NCI-H2196 (cell line): ENCODE measurements around the gene OSBP2.
A peak's percentile ranks its signal among the peaks of the same experiment; 100 is the strongest.
"Not testable (repeated sequence)": the region's sequence is repeated elsewhere in the genome, so short reads cannot be mapped to it uniquely, and the experiment has no call there.

ENCODE experiments used
- DNase-seq: peaks from one replicate; lab custom pipeline; 2025; ENCODE audit not compliant: unreplicated experiment; lab: John Stamatoyannopoulos, UW

The OSBP2 gene

GRCh38 chr22:30694640-30695350 is at the start of gene OSBP2:
OSBP2 (plus strand) TSS chr22:30694874; CDS start chr22:30694910, 36 bp downstream.
- peak; percentile 24 for DNase-seq

- DNase-seq: no peak
Observed at GRCh38 chr22:30646518-30647160, 48.0 kb upstream of the OSBP2 start.

DNA sequence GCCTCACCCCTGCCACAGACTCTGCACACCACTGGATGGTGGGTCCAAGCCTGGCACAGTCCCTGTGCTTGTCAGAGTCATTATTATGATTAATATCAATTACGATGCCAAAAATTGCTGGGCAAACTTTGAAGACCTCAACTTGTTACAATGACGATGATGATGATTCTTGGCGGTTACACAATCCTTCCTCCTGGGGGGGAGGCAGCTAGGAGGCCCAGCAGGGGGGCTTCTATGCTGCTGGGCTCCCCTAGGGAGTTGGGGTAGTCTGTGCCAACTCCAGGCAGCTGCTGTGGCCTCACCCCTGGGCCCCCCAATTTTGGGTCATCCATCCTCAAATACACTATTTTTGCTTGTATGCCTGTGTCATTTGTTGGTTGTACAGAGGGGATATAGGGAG is 47.1 kb upstream of the OSBP2 start:
- no peak for DNase-seq

GRCh38 chr22:30648825-30649224 is 45.8 kb upstream of the OSBP2 start:
- no peak for DNase-seq

DNA sequence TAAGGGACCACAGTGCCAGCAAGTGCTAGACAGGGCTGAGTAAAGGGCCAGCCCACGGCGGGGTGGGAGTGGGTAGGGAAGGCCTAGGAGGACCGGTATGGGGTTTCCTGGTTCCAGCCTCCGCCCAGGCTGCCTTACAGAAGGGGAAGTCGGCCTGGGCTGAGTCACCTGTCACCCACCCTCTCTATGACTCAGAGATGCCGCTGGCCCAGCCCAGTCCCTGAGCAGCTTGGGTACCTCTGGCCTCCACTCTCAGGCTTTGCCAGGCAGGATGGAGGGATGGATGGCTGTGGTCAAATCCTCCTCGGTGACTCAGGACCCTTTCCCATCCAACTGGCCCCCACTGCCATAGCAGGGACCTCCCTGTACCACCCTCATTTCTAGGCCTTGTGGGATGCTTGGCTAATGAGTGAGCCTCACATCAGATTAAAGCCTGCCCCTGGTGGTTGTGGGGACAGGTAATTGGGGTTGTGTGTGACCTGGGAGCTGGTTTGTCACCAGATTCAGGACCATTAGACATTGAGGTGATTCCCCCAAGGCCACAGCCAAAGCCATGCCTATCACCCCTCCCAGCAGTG is 45.2 kb upstream of the OSBP2 start:
- no peak for DNase-seq

DNA sequence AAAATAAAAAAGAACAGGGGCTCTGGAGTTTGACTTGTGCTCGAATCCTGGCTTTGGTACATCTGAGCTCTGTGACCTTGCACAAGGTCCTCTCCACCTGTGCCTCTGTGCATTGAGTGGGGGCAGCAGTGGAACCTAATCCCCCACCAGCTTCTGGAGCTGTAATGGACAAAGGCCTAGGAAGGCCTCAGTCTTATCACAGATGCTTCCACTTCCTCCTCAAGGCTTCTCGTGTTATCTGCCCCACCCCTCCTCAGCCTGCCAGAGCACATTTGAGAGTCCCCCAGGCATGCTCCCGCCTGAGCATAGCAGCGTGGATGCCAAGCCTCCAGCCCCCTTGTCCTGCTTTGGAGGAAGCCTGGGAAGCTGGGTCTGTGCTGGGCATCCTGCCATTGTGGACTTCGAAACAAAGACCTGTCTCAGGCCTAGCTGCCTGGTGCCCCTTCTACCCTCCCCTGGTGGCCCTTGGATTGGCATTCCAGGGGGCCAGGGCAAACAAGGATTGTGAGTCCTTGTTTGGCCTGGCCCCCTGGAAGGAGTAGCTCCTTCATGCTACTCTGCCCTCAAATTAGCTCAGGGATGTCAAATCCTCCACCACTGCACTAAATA is 44.1 kb upstream of the OSBP2 start:
- no peak for DNase-seq

- no peak for DNase-seq
Observed at GRCh38 chr22:30652852-30653251, 41.8 kb upstream of the OSBP2 start.

DNA sequence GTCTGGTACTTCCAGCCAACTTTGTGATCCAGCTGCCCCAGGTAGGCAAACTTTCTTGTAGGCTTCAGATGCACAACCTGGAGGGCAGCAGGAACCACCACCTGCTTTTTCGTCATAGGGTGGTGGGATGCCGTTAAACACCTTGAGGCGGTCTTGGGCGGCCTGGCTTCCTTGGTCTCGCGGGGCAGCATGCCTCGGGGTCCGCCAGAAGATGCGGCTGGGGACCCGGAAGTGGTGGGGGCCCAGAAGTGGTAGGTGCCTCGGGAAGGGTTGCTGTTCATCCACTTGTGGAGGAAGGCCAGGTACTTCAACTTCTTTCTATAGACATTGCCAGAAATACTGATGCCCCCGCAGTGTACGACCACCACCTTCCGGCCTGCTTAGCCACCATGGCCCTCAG is 40.3 kb upstream of the OSBP2 start:
- no peak for DNase-seq

DNA sequence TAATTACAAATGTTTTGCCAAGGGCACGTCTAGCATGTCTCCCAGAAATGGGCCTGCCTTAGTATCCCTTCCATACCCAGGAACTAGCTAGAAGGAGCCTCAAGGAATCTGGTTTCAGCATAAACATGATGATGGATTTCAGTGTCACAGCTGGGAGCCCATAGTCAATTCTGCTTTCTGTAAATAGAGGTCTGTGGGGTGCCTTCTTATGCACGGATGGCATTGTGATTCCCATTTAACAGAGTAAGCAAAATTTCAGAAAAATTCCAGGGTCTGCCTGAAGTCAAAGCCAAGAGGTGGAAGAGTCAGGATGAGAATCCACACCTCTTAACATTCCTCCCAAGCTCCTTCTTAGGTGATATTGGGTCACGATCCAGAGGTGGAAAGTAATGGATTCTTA is 39.1 kb upstream of the OSBP2 start:
- DNase-seq: no peak

- no peak for DNase-seq
Observed at GRCh38 chr22:30662040-30662439, 32.6 kb upstream of the OSBP2 start.

- no peak for DNase-seq
Observed at GRCh38 chr22:30664798-30665197, 29.9 kb upstream of the OSBP2 start.

DNA sequence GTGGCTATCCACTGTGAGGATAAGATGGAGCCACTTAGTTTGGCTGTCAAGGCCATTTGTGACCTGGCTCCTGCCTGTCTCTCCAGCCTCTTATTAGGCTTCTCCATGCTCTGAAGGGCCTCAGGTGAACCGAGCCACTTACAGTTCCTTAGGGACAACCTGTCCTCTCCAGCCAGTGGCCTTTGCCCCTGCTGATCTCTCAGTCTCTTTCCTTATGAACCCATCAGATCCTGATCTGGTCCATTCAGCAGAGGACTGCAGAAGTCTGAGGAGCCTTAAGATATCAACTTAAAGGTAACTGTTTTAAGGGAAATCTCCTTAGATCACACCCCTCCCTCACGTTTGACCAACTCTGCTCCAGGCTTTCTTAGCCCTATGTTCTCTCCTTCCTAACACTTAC is 29.4 kb upstream of the OSBP2 start:
- no peak for DNase-seq

DNA sequence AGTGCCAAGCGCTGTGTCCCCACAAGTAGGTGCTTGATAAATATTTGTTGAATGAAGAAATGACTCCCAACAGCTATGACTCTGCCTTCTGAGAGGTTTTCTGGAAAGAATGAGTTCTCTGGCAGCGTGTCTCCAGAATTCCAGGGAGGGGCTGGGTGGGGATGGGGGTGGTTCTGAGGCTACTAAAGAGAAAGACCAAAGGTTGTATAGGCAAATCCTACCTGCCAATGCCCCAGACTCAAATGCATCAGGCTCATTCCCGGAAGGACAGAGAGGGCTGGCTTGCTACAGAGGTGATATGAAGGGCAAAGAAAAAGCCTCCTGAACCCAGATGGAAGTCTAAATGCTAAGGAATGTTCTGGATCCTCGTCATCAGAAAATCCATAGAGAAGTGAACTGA is 28.9 kb upstream of the OSBP2 start:
- no peak for DNase-seq

DNA sequence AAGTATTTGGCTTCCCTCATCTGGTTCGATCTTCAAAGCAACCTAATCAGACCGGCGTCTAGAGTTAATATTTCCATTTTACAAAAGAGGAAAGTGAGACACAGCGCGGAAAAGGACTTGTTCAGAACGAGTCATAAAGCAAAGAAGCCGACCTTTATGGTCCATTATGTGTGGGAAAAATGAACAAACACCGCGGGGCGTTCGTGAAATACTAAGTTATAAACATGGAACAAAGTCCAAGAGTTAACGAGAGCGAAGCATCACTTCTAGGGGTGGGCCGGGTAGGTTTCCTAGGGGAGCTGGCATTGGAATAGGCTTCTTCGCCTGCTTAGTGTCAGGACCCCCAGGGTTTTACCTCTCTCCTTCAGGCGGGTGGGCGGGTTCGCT is 27.6 kb upstream of the OSBP2 start:
- no peak for DNase-seq

- peak; percentile 77 for DNase-seq
Observed at GRCh38 chr22:30667494-30668385, 26.9 kb upstream of the OSBP2 start, which contains the start of gene DUSP18. DUSP18 (minus strand) TSS chr22:30667875; CDS start chr22:30664003, 3,872 bp downstream.

- DNase-seq: no peak
Observed at GRCh38 chr22:30668386-30668710, 26.3 kb upstream of the OSBP2 start.

DNA sequence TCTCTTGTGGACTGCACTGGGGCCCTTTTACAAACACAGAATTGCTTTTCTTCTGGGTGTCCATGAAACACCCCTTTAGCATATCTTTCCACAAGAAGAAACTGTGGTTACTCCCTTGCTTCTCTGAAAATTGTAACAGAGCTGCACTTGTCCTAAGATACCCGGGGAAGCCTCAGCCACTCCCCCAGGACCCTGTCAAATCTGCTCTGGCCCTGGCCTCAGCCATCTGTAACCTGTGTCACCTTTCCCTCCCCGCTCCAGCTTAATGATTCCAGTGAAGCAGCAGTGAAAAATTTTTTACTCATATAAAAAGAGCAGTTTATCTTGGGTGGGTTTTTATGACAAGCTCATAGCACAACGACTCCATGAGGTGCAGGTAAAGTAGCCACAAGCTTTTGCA is 23.6 kb upstream of the OSBP2 start:
- DNase-seq: no peak

DNA sequence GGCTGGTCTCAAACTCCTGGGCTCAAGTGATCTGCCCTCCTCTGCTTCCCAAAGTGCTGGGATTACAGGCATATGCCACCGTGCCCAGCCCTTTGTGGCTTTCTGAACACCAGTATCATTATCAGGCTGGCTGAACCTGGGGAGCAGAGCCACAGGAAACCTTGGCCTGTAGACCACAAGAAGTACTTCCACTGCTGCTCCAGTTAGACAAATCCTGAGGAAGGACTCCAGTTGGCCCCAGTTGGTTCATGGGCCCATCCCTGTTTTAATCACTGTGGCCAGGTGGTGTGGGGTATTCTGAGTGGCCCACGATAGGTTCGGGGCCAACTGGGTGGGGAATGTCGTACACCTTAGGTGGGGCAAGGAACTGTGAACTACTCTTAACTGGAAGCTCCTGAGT is 21.5 kb upstream of the OSBP2 start:
- DNase-seq: no peak

- DNase-seq: no peak
Observed at GRCh38 chr22:30674482-30674881, 20.2 kb upstream of the OSBP2 start.

DNA sequence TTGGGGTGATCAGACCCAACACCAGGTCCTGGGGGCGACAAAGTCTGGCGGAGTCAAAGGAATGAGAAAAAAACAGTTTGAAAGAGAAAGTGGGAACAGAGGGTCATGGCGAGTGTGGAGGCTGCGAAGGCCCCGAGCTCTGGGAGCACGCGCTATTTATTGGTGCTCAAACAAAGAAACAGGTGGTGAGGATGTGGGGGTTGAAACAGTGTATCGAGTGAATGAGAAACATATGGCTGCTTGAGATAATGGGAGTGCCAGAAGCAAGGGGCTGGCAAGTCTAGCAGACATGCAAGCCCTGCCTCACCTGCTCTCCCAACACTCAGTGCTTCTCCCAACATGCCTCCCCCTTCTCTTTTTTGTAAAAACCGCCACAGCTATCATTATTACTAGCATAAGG is 19.2 kb upstream of the OSBP2 start:
- DNase-seq: no peak

GRCh38 chr22:30676565-30676964 is 18.1 kb upstream of the OSBP2 start:
- DNase-seq: not testable (repeated sequence)
